BLaER1 treated with 17β-estradiol and CSF1 and Interleukin-3, amounts not matched to agents 10 nM and 100 nM (cell line): Measurements from ENCODE around the gene C5.
"Not testable (repeated sequence)": the region's sequence is repeated elsewhere in the genome, so short reads cannot be mapped to it uniquely, and the experiment has no call there.

Experiments used
- H3K27ac ChIP-seq, 11 experiments: shearing (Covaris generic); formaldehyde crosslinking; 2 replicates each; pipeline ENCODE4 v1.8.1; 2022
- H3K27me3 ChIP-seq, 11 experiments: shearing (Covaris generic); formaldehyde crosslinking; 2 replicates each; pipeline ENCODE4 v1.8.1; 2022
- H3K36me3 ChIP-seq, 11 experiments: shearing (Covaris generic); formaldehyde crosslinking; 2 replicates each; pipeline ENCODE4 v1.8.1; 2022
- H3K4me1 ChIP-seq, 10 experiments: shearing (Covaris generic); formaldehyde crosslinking; 2 replicates each; pipeline ENCODE4 v1.8.1; 2022
- H3K4me2 ChIP-seq, 11 experiments: shearing (Covaris generic); formaldehyde crosslinking; 2 replicates each; pipeline ENCODE4 v1.8.1; 2022
- H3K4me3 ChIP-seq, 10 experiments: shearing (Covaris generic); formaldehyde crosslinking; 2 replicates each; pipeline ENCODE4 v1.8.1; 2022
- H3K9ac ChIP-seq, 11 experiments: shearing (Covaris generic); formaldehyde crosslinking; 2 replicates each; pipeline ENCODE4 v1.8.1; 2022
- H3K9me3 ChIP-seq, 11 experiments: shearing (Covaris generic); formaldehyde crosslinking; replicated peaks in 1 of 11; 2 replicates each; pipeline ENCODE4 v1.8.1; 2022
- H4K20me1 ChIP-seq, 11 experiments: shearing (Covaris generic); formaldehyde crosslinking; 2 replicates each; pipeline ENCODE4 v1.8.1; 2022
- Cebpa-rat ChIP-seq, 11 experiments: shearing (Covaris generic); IDR thresholded peaks; 2 replicates each; pipeline ENCODE4 v1.8.1; 2022

C5 gene

GRCh38 chr9:121029469-121029868, 20.6 kb downstream of the C5 start:
- Histone ChIP-seq H3K4me2 (no peak overlapping the region), H3K4me3 (no peak overlapping the region), H3K27me3 (no peaks in the 10 kb centered on the region), H4K20me1 (no peaks in the 10 kb centered on the region), H3K9ac (no peak overlapping the region), H3K27ac (no peak overlapping the region), H3K4me1 (no peaks in the 10 kb centered on the region), H3K9me3 (peaks cover 0 to 5% (median 0%) of the 10 kb centered on the region in 11 experiments; a peak in 4 of 22 replicates), H3K36me3 (peaks cover 0 to 3% (median 0%) of the 10 kb centered on the region in 11 experiments; a peak in 1 of 22 replicates)
- no peak for TF ChIP-seq Cebpa-rat (IDR thresholded peaks at IDR 0.05)

- H3K27ac ChIP-seq, H4K20me1 ChIP-seq, H3K9me3 ChIP-seq: not testable (repeated sequence)
Observed at GRCh38 chr9:121028285-121028684, 21.8 kb downstream of the C5 start.

GRCh38 chr9:121026768-121027167, 23.3 kb downstream of the C5 start:
- Histone ChIP-seq H3K4me2 (no peak overlapping the region), H3K4me1 (no peaks in the 10 kb centered on the region), H3K9me3 (peaks cover 0 to 5% (median 0%) of the 10 kb centered on the region in 11 experiments; a peak in 4 of 22 replicates), H3K27me3 (no peaks in the 10 kb centered on the region), H3K36me3 (peaks cover 0 to 3% (median 0%) of the 10 kb centered on the region in 11 experiments; a peak in 1 of 22 replicates), H3K4me3 (no peak overlapping the region), H3K27ac (no peak overlapping the region), H3K9ac (no peak overlapping the region), H4K20me1 (no peaks in the 10 kb centered on the region)
- TF ChIP-seq Cebpa-rat (IDR thresholded peaks at IDR 0.05) = no peak

More at GRCh38 chr9:121028285-121028684, 21.8 kb downstream of the C5 start:
- not testable (repeated sequence) for H3K4me3 ChIP-seq, H3K9ac ChIP-seq, H3K4me2 ChIP-seq, H3K36me3 ChIP-seq, H3K4me1 ChIP-seq, H3K27me3 ChIP-seq

- no peak for TF ChIP-seq Cebpa-rat (IDR thresholded peaks at IDR 0.05)
- Histone ChIP-seq H3K36me3 (peaks cover 0 to 3% (median 0%) of the 10 kb centered on the region in 11 experiments; a peak in 1 of 22 replicates), H3K9ac (no peak overlapping the region), H3K27ac (no peak overlapping the region), H4K20me1 (no peaks in the 10 kb centered on the region), H3K4me2 (no peak overlapping the region), H3K9me3 (peaks cover 0 to 5% (median 0%) of the 10 kb centered on the region in 11 experiments; a peak in 4 of 22 replicates), H3K27me3 (no peaks in the 10 kb centered on the region), H3K4me3 (no peak overlapping the region), H3K4me1 (no peaks in the 10 kb centered on the region)
Observed at GRCh38 chr9:121026260-121026691, 23.8 kb downstream of the C5 start.

GRCh38 chr9:121024237-121024636, 25.8 kb downstream of the C5 start:
- no peak overlapping the region for H3K4me3 ChIP-seq
- H3K27ac ChIP-seq = no peak overlapping the region
- H3K4me2 ChIP-seq = no peak overlapping the region
- H3K9ac ChIP-seq = no peak overlapping the region
- H3K27me3 ChIP-seq = no peaks in the 10 kb centered on the region
- peaks cover 0 to 5% (median 0%) of the 10 kb centered on the region in 11 experiments; a peak in 4 of 22 replicates for H3K9me3 ChIP-seq
- no peaks in the 10 kb centered on the region for H4K20me1 ChIP-seq
- no peaks in the 10 kb centered on the region for H3K36me3 ChIP-seq
- no peak for TF ChIP-seq Cebpa-rat (IDR thresholded peaks at IDR 0.05)
- H3K4me1 ChIP-seq = no peaks in the 10 kb centered on the region

- Histone ChIP-seq H3K9me3 (peaks cover 0 to 5% (median 0%) of the 10 kb centered on the region in 11 experiments; a peak in 4 of 22 replicates), H3K4me1 (no peaks in the 10 kb centered on the region), H3K27me3 (no peaks in the 10 kb centered on the region), H3K36me3 (no peaks in the 10 kb centered on the region), H4K20me1 (no peaks in the 10 kb centered on the region), H3K27ac (no peak overlapping the region), H3K4me3 (no peak overlapping the region), H3K4me2 (no peak overlapping the region), H3K9ac (no peak overlapping the region)
- no peak for TF ChIP-seq Cebpa-rat (IDR thresholded peaks at IDR 0.05)
Observed at GRCh38 chr9:121023064-121023463, 27.0 kb downstream of the C5 start.

- Histone ChIP-seq H3K9ac (no peak overlapping the region), H3K4me1 (no peaks in the 10 kb centered on the region), H3K36me3 (no peaks in the 10 kb centered on the region), H3K27me3 (no peaks in the 10 kb centered on the region), H3K9me3 (no peaks in the 10 kb centered on the region), H3K27ac (no peak overlapping the region), H3K4me2 (no peak overlapping the region), H3K4me3 (no peak overlapping the region), H4K20me1 (no peaks in the 10 kb centered on the region)
- no peak for TF ChIP-seq Cebpa-rat (IDR thresholded peaks at IDR 0.05)
Observed at GRCh38 chr9:121021301-121021700, 28.8 kb downstream of the C5 start.

- Histone ChIP-seq H3K9me3 (no peaks in the 10 kb centered on the region), H3K4me1 (no peaks in the 10 kb centered on the region), H4K20me1 (no peaks in the 10 kb centered on the region), H3K27ac (no peak overlapping the region), H3K27me3 (no peaks in the 10 kb centered on the region), H3K4me3 (no peak overlapping the region), H3K9ac (no peak overlapping the region), H3K4me2 (no peak overlapping the region), H3K36me3 (no peaks in the 10 kb centered on the region)
- no peak for TF ChIP-seq Cebpa-rat (IDR thresholded peaks at IDR 0.05)
Observed at GRCh38 chr9:121019273-121019672, 30.8 kb downstream of the C5 start.

- Histone ChIP-seq H3K9ac (no peak overlapping the region), H3K27me3 (no peaks in the 10 kb centered on the region), H3K4me1 (no peaks in the 10 kb centered on the region), H3K4me2 (no peak overlapping the region), H4K20me1 (no peaks in the 10 kb centered on the region), H3K4me3 (no peak overlapping the region), H3K9me3 (no peaks in the 10 kb centered on the region), H3K27ac (no peak overlapping the region), H3K36me3 (no peaks in the 10 kb centered on the region)
- no peak for TF ChIP-seq Cebpa-rat (IDR thresholded peaks at IDR 0.05)
Observed at GRCh38 chr9:121013911-121014310, 36.2 kb downstream of the C5 start.

- Histone ChIP-seq H3K36me3 (no peaks in the 10 kb centered on the region), H3K9ac (no peak overlapping the region), H4K20me1 (no peaks in the 10 kb centered on the region), H3K4me2 (no peak overlapping the region), H3K4me3 (no peak overlapping the region), H3K27ac (no peak overlapping the region), H3K27me3 (no peaks in the 10 kb centered on the region), H3K4me1 (no peaks in the 10 kb centered on the region), H3K9me3 (no peaks in the 10 kb centered on the region)
- TF ChIP-seq Cebpa-rat (IDR thresholded peaks at IDR 0.05) = no peak
Observed at GRCh38 chr9:121009650-121010049, 40.4 kb downstream of the C5 start.
